GM21528 (cell line): Measurements from ENCODE around the gene FERMT3.

Experiments
- ATAC-seq: cut with Tn5 transposase; IDR thresholded peaks from one replicate; pipeline ENCODE4 v1.9.1; 2021; ENCODE audit warnings: mild to moderate bottlenecking, moderate library complexity; ENCODE audit not compliant: unreplicated experiment, low FRiP score

The FERMT3 gene

DNA sequence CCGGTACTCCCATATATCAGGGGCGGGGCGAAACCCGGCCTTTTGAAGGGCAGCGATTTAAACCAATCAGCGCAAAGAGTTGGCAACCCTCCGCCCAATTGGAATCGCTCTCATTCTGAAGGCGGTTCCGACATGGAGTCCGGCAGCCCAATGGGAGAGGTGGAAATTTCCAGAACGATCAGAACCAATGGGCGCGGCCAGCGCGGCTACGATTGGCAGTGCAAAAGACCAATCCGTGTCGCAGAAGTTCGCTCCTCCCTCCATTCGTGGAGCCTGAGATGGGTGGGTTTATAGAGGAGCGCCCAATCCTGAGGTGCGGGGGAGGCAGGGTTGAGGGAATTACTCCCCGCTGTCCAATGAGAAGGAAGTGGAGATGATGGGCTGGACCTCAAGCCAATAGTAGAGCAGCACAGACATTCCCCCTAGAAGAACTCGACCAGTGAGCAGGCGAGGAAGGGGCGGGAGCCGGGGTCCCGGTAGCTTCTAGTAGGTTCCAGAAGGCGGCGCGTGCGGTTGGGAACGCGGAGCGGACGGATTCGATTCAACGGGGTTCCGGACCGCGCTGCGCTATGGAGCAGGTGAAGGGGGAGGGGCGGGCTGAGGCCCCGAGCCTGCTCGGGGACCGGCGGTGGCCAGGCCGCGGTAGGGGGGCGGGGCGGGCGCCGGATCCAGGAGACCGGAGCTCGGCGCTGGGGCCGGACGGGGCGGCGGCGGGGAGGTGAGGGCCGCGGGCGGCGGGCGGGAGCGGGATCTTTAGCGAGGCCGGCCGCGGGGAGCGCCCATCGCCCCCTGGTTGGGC lies 20.6 kb upstream of the FERMT3 start, which contains the start of gene STIP1:
Gene STIP1, plus strand, starts transcription at position 479 of the 799 bp plus-strand sequence. Its CDS starts 91 bp downstream, at position 570.
- peak; percentile 85 for ATAC-seq

DNA sequence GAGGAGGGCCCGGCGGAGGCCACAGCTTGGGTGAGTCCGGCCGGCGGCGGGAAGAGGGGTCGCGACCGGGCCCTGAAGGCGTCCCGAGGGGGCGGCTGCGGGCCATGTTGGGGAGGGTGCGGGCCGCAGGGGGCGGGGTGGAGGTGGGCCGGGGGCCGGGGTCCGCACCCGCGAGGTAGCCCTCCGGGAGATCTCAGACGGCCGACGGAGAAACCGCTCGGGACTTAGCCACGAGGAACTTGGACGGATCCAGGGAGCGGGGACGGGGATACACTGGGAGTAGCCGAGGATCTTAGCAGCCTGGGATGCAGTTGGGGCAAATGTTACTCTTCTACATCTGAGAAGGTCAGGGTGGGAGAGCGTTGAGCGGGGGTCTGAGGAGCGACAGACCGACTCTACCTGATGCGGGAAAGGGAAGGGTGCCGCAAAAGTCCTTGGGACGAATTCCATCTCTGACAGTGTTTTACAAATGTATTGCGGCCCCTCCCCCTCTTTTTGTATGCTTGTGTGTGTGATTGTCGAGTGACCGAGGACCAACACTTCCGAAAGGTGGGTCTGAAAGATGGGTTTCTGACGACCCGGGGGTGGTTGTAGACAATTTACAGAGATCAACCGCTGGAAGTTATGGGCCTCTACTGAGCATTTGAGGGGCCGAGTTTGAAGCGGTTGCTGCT lies 19.9 kb upstream of the FERMT3 start:
- no peak for ATAC-seq

DNA sequence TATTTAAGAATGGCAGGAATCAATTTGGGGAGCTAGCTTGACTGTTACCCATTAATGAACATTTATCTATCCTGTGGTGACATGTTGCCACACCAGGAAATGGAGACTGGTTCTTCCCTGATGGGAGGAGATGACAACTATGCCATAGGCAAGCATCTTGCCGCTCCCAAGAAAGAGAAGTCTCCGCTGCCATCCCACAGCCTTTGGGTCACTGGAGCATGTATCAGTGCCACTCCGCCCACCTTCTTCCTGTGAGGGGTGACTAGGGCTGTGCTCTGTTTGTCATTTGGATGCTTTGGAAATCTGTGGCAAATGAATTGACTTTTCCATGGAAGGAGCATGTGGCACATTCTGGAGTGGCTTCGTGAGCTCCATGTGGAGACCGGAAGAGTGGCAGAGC lies 14.1 kb upstream of the FERMT3 start:
- no peak for ATAC-seq

DNA sequence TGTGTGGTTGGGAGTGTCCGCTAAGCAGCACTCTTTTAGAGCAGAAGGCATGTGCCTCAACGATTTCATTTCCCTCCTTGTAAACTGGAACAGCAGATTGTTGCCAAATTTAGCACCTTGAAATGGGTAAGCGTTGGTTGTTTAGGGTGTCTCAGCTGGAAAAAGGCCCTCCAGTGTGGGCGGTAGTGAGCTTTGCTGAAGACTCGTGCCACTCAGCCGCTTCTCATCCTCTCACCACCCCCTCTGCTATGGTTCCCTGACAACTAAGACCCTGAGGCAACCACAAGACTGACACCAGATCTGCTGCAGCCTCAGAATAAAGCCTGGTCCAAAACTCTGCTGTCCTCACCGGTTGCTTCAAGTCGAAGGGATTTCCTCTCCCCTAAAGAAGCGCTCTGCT lies 9.9 kb upstream of the FERMT3 start:
- no peak for ATAC-seq

DNA sequence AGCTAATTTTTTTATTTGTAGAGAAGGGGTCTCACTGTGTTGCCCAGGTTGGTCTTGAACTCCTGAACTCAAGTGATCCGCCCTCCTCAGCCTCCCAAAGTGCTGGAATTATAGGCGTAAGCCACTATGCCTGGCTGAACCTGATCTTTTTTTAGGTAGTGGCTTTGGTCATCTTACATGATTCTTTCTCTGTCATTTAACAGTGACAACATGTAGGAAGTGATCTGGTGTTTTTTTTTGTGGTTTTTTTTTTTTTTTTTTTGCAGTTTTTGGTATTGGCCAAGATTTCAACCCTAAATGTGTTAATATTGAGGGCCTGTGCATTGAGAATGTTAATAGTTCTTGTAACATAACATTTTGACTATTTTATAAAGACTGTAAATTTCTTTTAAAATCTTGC lies 8.0 kb upstream of the FERMT3 start:
- no peak for ATAC-seq

DNA sequence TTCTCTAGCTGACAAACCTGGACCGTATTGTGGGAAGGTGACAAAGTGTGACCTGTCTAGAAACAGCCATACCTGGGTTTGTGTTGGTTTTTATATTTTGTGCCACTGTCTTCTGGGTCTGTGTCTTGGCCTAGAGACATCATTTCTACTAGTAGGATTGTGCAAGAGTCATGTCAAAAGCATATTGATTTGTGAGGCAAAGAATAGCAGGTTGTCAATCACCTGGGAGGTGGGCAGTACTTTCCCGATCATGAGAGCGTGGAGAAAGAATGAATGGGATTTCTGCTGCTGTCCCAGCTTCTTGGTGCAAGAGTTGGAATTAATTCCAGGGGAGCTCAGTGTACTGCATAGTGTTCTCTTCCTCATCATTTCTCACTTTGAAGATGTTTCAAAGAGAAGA lies 5.0 kb upstream of the FERMT3 start:
- no peak for ATAC-seq

DNA sequence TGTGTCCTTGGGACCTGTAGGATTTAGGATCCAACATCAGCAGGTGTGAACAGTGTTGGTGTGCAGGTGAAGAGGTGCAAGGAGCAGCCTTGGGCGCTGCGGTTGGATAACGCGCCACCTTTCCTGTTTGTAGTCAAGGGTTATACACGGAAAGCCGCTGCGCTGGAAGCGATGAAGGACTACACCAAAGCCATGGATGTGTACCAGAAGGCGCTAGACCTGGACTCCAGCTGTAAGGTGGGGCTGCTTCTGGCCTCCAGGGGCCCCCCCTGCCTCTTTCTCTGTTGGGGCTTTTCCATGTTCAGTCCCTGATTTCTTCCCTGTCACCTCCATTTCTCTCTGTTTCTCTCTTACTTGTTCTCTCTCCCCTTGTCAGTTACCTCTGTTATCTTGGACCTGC lies 3.5 kb upstream of the FERMT3 start:
- no peak for ATAC-seq

DNA sequence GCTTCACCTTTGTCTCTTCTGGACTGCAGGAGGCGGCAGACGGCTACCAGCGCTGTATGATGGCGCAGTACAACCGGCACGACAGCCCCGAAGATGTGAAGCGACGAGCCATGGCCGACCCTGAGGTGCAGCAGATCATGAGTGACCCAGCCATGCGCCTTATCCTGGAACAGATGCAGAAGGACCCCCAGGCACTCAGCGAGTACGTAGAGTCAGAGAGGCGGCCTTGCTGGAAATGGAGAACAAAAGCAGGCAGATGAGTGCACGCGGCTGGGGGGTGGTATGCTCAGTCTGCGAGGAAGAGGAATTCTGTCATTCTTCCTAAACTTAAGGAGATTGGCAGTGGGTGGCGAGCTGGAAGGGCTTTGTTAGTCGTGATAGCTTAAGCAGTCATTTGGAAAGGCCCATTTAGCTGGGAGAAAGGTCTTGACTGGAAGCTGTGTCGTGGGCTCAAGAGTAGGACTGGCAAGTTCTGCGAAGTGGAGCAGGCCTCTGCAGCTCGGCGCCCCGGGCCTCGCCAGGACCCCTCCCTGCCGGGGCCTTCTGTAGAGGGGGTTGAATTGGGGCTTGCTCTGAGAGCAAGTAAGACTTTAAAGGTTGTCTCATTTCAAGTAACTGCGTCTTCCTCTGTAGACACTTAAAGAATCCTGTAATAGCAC lies 3.0 kb upstream of the FERMT3 start:
- no peak for ATAC-seq

DNA sequence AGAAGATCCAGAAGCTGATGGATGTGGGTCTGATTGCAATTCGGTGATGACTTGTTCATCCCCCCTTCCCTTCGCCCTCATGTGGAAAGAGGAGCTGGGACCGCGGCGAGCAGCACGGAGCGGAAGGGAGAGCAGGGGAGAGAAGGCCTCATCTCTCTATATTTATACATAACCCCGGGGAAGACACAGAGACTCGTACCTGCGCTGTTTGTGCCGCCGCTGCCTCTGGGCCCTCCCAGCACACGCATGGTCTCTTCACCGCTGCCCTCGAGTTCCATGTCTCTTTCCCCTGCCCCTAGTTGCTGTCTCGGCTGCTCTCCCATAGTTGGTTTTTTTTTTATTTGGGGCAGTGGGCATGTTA lies 2.5 kb upstream of the FERMT3 start:
- ATAC-seq = no peak

DNA sequence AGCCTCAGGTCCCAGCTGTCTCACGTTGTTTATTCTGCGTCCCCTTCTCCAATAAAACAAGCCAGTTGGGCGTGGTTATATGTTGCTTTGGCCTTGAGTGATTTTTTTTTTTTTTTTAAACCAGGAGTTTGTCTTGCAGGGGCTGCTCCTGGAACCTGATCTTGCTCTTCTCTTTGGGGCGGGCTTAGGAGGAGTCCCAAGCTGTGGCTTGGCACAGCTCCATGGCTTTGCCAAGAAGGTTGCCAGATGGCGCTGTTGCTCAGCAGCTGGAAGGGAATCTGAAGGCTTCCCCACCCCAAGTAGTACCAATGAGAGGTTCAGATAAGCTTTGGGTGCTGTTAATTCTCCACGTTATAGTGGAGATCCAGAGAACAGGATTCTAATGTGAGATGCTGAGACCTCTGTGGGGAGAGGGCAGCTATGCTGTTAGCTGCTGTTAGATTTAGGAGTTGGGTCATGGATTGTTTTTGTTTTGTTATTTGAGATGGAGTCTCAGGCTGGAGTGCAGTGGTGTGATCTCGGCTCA lies 2.0 kb upstream of the FERMT3 start:
- ATAC-seq = no peak

DNA sequence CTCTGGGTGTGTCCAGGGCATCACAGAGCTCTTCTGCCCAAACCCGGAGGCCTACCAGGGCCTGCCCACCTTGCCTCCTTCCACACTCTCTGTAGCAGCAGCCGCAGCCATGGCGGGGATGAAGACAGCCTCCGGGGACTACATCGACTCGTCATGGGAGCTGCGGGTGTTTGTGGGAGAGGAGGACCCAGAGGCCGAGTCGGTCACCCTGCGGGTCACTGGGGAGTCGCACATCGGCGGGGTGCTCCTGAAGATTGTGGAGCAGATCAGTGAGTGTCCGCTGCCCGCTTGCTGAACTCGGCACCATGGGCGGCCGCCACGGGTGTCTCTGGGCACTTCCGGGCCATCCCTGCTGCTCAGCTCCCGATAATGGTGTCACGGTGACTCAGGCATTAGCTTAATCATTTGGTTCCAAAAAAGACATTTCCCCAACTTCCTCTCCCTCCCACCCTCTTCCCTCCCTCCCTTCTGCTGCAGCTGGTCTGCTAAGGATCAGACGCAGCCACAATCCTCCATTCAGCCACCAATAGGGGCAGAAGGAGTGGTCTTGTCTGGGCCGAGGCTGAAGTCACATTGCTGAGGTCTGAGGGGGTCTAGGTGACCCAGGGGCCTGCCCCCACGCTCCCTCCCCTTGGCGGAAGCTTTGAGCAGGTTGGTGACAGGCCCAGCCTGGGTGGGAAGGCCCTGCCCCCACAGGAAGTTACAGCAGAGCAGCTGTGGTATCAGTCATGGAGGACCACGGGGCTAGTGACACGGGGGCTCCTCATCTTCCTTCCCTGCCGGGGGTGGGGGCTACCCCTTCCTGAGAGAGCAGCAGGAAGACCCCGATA lies 950 bp downstream of the FERMT3 start:
- ATAC-seq = no peak

DNA sequence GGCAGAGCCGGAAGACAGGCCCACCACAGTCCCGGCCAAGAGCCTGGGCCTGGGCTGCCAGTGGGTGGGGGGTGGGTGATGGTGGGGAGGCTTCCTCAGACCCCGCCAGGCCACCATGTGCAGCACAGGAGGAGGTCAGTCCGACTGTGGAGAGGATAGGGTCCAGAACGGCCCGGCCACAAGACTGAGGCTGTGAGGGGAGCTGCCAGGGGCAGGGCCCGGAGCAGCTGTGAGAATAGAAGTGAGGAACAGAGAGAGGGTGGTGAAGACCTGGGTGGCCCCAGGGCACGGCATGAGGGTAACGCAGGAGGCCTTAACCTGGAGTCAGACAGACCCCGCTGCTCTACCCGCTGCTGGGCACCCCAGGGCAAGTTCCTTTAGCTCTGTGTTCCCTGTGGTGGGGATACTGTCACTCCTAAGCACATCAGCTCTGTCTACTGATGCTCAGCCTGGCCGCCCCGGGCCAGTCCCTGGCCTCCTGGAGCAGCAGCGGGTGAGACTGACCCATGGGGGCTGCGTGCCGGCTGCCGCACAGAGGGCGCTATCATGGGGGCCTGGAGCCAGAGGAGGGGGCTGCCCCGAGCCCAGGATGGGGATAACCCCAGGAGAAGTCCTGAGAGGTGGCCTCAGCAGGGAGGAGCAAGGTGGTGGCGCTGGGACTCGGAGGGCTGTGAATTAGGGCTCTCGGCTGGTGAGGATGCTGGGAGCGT lies 1.7 kb downstream of the FERMT3 start:
- ATAC-seq = no peak

DNA sequence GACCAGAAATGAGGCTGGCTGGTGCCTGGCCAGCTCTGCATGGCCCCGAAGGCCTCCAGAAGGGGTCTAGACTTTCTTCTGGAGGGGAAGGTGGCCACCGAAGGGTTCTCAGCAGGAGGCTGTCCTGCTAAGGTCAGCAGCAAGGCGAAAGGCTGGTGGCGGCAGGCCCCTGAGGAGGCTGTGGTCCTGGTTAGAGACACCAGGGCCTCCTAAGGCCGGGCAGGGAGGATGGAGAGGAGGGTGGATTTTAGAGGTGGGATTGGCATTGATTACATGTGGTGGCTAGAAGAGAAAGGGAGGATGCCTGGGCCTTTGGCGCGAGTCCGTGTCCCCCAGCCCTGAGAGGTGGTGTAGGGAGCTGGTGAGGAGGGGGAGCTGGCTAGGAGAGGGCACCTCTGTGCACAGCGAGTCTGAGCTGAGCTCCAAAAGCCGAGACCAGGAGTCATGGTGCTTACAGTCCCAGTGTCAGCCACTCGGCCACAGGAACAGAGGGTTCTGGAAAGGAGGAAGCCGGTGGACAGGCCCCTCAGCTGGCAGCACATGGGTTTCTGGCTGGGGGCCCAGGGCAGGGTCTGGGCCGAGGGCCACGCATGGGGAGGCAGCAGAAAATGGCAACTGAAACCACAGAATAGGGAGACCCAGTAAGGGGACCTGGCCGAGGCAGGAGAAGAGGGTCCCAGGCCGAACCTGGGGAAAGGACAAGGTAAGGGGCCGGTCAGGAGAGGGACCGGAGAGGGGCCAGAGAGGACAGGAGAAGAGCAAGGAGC lies 2.5 kb downstream of the FERMT3 start:
- no peak for ATAC-seq

DNA sequence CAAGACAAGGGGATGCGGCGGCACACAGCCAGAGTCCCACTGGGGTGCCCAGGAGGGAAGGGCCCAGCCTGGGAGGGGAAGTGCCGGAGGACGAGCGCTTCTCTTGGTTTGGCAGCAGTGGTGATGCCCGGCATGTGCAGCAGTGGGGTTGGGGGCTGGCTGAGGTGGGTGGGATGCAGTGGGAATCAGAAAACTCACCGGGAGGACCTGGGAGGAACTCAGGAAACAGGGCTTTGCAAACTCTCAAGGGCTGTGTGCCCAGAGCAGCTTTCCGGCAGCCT lies 3.0 kb downstream of the FERMT3 start:
- no peak for ATAC-seq

DNA sequence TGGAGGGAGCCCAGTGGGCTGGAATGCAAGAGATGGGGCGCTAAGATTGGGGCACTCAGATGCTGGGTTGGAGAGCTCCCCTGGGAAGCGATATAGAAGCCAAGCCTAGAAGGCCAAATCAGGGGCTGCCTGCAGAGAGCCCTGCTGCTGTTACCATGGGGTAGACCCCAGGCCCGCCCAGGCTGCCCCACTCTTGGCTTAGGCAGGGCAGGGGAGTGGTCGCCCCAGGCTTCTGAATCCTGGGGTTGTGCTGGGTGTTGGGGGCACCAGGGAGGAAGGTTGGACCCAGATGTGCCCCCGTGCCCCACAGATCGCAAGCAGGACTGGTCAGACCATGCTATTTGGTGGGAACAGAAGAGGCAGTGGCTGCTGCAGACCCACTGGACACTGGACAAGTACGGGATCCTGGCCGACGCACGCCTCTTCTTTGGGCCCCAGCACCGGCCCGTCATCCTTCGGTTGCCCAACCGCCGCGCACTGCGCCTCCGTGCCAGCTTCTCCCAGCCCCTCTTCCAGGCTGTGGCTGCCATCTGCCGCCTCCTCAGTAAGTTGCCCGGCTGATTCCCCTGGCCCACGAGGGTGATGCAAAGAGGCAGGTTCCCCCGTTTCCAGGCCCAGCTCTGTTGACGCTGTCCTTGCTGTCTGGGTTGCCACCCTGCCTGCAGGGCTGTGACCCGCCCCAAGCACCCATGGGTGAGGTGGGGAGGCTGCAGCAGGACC lies 3.9 kb downstream of the FERMT3 start:
- no peak for ATAC-seq

DNA sequence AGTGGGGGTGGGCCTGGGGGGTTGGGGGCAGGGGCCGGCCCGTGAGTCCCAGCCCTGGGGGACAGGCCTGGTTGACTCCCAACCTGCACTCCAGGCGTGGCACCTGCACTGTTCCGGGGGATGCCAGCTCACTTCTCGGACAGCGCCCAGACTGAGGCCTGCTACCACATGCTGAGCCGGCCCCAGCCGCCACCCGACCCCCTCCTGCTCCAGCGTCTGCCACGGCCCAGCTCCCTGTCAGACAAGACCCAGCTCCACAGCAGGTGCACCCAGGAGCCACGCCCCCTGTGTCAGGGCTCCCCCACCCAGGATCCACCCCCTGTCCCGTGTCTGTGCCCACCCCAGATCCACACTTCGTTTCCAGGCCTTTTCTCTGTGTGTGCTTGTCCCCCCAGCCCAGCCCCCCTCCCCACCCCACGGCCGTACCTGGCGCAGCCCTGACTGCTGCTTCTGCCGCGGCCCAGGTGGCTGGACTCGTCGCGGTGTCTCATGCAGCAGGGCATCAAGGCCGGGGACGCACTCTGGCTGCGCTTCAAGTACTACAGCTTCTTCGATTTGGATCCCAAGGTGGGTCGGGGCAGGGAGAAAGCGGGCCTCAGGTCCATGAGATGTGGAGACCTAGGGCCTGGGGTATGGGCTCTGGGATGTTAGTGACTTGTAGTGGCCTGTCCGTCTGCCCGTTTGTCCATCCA lies 4.8 kb downstream of the FERMT3 start:
- no peak for ATAC-seq

DNA sequence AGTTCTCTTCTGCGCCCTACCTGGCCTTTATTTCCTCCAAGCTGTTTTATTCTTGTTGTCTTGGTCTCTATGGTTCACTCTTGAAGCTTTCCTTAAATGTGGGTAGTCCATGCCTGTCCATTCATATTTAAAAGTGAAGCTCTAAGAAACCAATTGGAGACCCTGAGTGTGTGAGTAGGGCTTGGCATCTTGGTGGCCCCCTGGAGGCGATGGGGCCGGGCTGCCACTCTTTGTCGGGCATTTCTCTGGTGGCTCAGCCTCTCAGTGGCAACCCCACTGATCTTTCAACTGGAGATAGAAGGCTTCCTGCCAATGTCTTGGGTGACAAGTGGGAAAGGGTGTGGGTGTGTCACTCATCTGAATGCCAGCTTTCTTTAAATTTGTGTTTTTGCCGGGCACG lies 10.4 kb downstream of the FERMT3 start:
- ATAC-seq = no peak

DNA sequence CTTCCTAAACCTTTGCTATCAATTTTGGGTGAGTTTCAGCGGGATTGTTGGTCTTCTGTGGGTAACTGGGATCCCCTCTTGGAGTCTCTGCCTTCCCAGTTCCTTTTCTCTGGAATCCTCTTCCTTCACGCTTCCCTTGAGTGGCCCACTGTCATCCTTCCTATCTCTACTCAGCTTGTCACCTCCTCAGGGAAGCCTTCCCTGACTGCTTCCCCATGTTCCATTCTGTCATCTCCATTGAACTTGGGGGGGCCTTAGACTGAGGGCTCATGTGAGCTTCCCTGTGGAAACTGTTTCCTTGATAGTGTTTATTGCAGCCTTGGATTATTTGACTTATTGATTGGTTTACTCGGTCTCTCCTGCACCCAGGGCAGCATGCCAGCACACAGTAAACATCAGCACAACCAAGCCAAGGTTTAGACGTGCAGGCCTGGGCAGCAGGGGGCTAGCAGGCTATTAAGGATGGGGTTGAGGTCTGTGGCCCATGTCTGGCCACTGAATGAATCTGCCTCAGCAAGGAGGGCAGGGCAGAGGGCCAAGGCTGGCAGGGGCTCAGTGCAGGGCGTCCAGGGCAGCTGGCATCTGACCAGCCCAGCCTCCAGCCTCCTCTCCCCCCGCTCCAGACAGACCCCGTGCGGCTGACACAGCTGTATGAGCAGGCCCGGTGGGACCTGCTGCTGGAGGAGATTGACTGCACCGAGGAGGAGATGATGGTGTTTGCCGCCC lies 12.3 kb downstream of the FERMT3 start:
- no peak for ATAC-seq
